Ascending aorta (tissue), 2 donors: ENCODE data around the gene CNTN5. TPM values are rescaled to one million over a fixed set of nuclear protein-coding genes. Genes with fewer than 3 reads are reported as not detected.

Experiments used
- DNase-seq, 2 donors: peaks; one replicate each; pipeline ENCODE4 v3.0.0-alpha.2; 2019; ENCODE audit warnings: low spot score in 2 of 2
- H3K27ac ChIP-seq, 2 donors: fragments of 200-600 bp; sonication (generic); one replicate each; pipeline ENCODE4 v1.5.1; 2016 to 2017; ENCODE audit warnings: mild to moderate bottlenecking in 1 of 2
- H3K27me3 ChIP-seq: fragments of 200-600 bp; sonication (generic); one replicate; pipeline ENCODE4 v1.5.1; 2017
- H3K36me3 ChIP-seq, 2 donors: fragments of 200-600 bp; sonication (generic); one replicate each; pipeline ENCODE4 v1.5.1; 2016
- H3K4me1 ChIP-seq, 2 donors: fragments of 200-600 bp; sonication (generic); one replicate each; pipeline ENCODE4 v1.5.1; 2016 to 2017; ENCODE audit warnings: mild to moderate bottlenecking in 1 of 2
- H3K4me3 ChIP-seq, 2 donors: fragments of 200-600 bp; sonication (generic); one replicate each; pipeline ENCODE4 v1.5.1; 2016 to 2017; ENCODE audit warnings: mild to moderate bottlenecking in 1 of 2
- H3K9me3 ChIP-seq, 2 donors: fragments of 200-600 bp; sonication (generic); one replicate each; pipeline ENCODE4 v1.5.1; 2016
- CTCF ChIP-seq, 3 experiments: fragments of 200-600 bp in 2 of 3; fragments of 450-650 bp in 1 of 3; sonication (generic) in 2 of 3; IDR thresholded peaks; one replicate each; pipeline ENCODE4 v1.5.1; 2016 to 2019; ENCODE audit warnings: antibody characterized with exemption in 3 of 3, mild to moderate bottlenecking in 1 of 3, moderate library complexity in 1 of 3
- intact Hi-C: fragments of 100-400 bp; cut with DNase I; formaldehyde crosslinking; loops from one replicate; pipeline ENCODE4 v1.15.1; 2023
- total RNA-seq: library from RNA; depleted of rRNA; stranded (reverse); fragments of >200 nt; gene quantifications from one replicate; pipeline ENCODE4 v1.1.0, GENCODE V29; 2016

Gene CNTN5
- total RNA-seq, 1 donor from 2014 or later, result 3.6 TPM

DNA sequence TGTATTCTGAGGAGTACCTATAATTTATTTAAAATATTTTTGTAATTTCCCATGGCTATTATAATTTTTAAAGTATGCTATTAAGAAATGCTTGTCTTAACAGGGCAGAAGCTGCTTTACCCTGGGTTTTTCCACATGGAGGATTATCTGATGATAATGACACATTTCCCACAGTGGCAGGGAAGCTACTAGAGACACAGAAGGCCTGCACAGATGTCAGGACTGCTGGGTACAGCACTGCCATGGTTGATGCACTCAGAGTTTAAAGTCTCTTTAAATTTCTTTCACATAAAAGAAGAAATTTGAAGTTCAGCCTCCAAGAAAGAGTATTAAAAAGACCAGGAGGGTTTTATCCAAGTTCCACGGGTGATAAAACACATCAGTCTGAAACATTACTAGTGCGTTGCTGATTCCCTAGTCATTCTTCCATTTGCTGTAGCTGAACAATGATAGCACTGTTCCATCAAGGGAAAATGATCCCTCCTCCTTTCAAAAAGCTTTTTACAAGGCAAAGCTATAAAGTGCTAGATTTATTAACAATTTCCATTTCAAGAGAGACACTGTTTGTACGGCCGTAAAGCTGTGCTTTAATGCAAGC is 363.0 kb downstream of the CNTN5 start:
- Histone ChIP-seq H3K9me3 (no peaks in the 10 kb centered on the region), H3K27me3 (no peaks in the 10 kb centered on the region), H3K4me3 (no peak overlapping the region), H3K4me1 (no peaks in the 10 kb centered on the region), H3K36me3 (no peaks in the 10 kb centered on the region), H3K27ac (no peak overlapping the region)
- no peak for TF ChIP-seq CTCF (IDR thresholded peaks at IDR 0.05)
- intact Hi-C loops, result no loop called here
- DNase-seq, result no peak

DNA sequence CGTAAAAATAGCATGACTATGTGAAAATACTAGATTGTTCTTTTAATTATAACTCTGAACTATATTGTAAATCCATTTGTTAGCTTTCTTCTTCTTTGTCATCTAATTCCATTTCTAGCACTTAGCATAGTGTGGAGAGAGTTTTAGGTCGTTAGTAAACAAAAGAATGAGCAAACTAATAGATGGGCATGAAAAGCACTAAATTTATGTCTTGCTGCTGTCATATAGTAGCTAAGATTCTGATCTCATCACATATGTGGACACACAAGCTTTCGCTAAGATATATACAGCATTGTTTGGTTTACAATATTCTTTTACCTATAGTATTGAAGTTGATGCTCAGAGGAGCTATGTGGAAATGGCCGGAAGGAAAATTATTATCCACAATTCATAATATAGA is 370.5 kb downstream of the CNTN5 start:
- no peak for TF ChIP-seq CTCF (IDR thresholded peaks at IDR 0.05)
- intact Hi-C loops, result no loop called here
- H3K9me3 ChIP-seq, result no peaks in the 10 kb centered on the region
- no peak for DNase-seq
- H3K27ac ChIP-seq, result no peak overlapping the region
- H3K4me3 ChIP-seq, result no peak overlapping the region
- H3K36me3 ChIP-seq, result no peaks in the 10 kb centered on the region
- no peaks in the 10 kb centered on the region for H3K4me1 ChIP-seq
- H3K27me3 ChIP-seq, result no peaks in the 10 kb centered on the region

GRCh38 chr11:99406345-99406744 is 385.6 kb downstream of the CNTN5 start:
- no peak overlapping the region for H3K4me3 ChIP-seq
- H3K27ac ChIP-seq, result no peak overlapping the region
- peaks cover 0 to 2% of the 10 kb centered on the region in 2 donors for H3K4me1 ChIP-seq
- TF ChIP-seq CTCF (IDR thresholded peaks at IDR 0.05), result no peak
- H3K27me3 ChIP-seq, result no peaks in the 10 kb centered on the region
- H3K9me3 ChIP-seq, result no peaks in the 10 kb centered on the region
- no peaks in the 10 kb centered on the region for H3K36me3 ChIP-seq
- DNase-seq, result no peak
- intact Hi-C loops, result no loop called here

GRCh38 chr11:99410636-99411035 is 389.9 kb downstream of the CNTN5 start:
- Histone ChIP-seq H3K27ac (no peak overlapping the region), H3K4me3 (no peak overlapping the region), H3K9me3 (no peaks in the 10 kb centered on the region), H3K27me3 (no peaks in the 10 kb centered on the region), H3K36me3 (no peaks in the 10 kb centered on the region), H3K4me1 (peaks cover 0 to 2% of the 10 kb centered on the region in 2 donors)
- DNase-seq, result no peak
- no peak for TF ChIP-seq CTCF (IDR thresholded peaks at IDR 0.05)
- intact Hi-C loops, result no loop called here

GRCh38 chr11:99418927-99419720 is 398.4 kb downstream of the CNTN5 start:
- Histone ChIP-seq H3K27ac (no peak overlapping the region), H3K36me3 (no peaks in the 10 kb centered on the region), H3K4me1 (no peaks in the 10 kb centered on the region), H3K9me3 (no peaks in the 10 kb centered on the region), H3K4me3 (no peak overlapping the region), H3K27me3 (no peaks in the 10 kb centered on the region)
- no peak for TF ChIP-seq CTCF (IDR thresholded peaks at IDR 0.05)
- intact Hi-C loops, result no loop called here
- DNase-seq, result no peak
